GM23248 (cell line): ENCODE measurements around the gene CCDC77.

Source experiments
- EZH2 ChIP-seq: fragments of 200-600 bp; sonication (generic); IDR thresholded peaks from 2 replicates; pipeline ENCODE4 v1.6.1; 2018; ENCODE audit warnings: antibody characterized with exemption, mild to moderate bottlenecking; ENCODE audit not compliant: insufficient read depth, poor library complexity, severe bottlenecking
- EZH2phosphoT487 ChIP-seq: fragments of 200-600 bp; sonication (generic); IDR thresholded peaks from 2 replicates; pipeline ENCODE4 v1.6.1; 2018; ENCODE audit warnings: antibody characterized with exemption, moderate library complexity, mild to moderate bottlenecking, low read depth; ENCODE audit not compliant: insufficient read depth

GRCh38 chr12:484096-484495, 82.7 kb downstream of the CCDC77 start:
- TF ChIP-seq EZH2phosphoT487 (no peak), EZH2 (no peak)
